SK-N-SH (cell line): Measurements from ENCODE around the gene LFNG. TPM values are rescaled to one million over a fixed set of nuclear protein-coding genes. Genes with fewer than 3 reads are reported as not detected.

Source experiments
- CTCF ChIA-PET: fragments of 300-600, 350-600 bp; formaldehyde crosslinking; extraction: SDS; loops from one replicate; lab custom pipeline; 2021; lab: Yijun Ruan, JAX
- POLR2A ChIA-PET: fragments of 350-600 bp; sonication (Branson Sonifier 250); formaldehyde crosslinking; extraction: SDS; loops from one replicate; lab custom pipeline; 2020; ENCODE audit warnings: antibody characterized with exemption, inconsistent platforms; lab: Yijun Ruan, JAX
- DNase-seq: peaks from one replicate; pipeline ENCODE4 v3.0.0; 2012
- H2AFZ ChIP-seq: fragments of 200-600 bp; sonication (generic); 2 replicates; pipeline ENCODE4 v1.8.1; 2016; ENCODE audit warnings: antibody characterized with exemption, mild to moderate bottlenecking, low read depth
- H3F3A ChIP-seq: fragments of 200-600 bp; sonication (generic); replicated peaks from 2 replicates; pipeline ENCODE3; 2016; ENCODE audit warnings: antibody characterized with exemption, mild to moderate bottlenecking; ENCODE audit not compliant: insufficient read depth
- H3K27ac ChIP-seq, 2 experiments: fragments of 200-500 bp in 1 of 2; fragments of 200-600 bp in 1 of 2; sonication (Bioruptor generic) in 1 of 2; sonication (generic), shearing (Covaris generic) in 1 of 2; 2 replicates each; pipeline versions ENCODE4 v1.5.1 to v1.6.1; 2014 to 2016; ENCODE audit warnings: low read depth in 2 of 2, inconsistent platforms in 1 of 2, low read length in 1 of 2, mild to moderate bottlenecking in 1 of 2, mixed read lengths in 1 of 2
- H3K27me3 ChIP-seq: fragments of 200-600 bp; sonication (generic), shearing (Covaris generic); 2 replicates; pipeline ENCODE4 v1.6.1; 2016; ENCODE audit warnings: mixed run types; ENCODE audit not compliant: insufficient read depth
- H3K36me3 ChIP-seq, 2 experiments: fragments of 200-500 bp in 1 of 2; fragments of 200-600 bp in 1 of 2; sonication (Bioruptor generic) in 1 of 2; sonication (generic) in 1 of 2; replicated peaks in 1 of 2; 2 replicates each; pipeline versions ENCODE3 to v1.5.1; 2014 to 2016; ENCODE audit warnings: low read length in 1 of 2, mild to moderate bottlenecking in 1 of 2; ENCODE audit not compliant: insufficient read depth in 2 of 2, control insufficient read depth in 1 of 2
- H3K4me1 ChIP-seq, 2 experiments: fragments of 200-500 bp in 1 of 2; fragments of 200-600 bp in 1 of 2; sonication (Bioruptor generic) in 1 of 2; sonication (generic), shearing (Covaris generic) in 1 of 2; 2 replicates each; pipeline versions ENCODE4 v1.5.1 to v1.6.1; 2014 to 2016; ENCODE audit warnings: low read depth in 1 of 2, low read length in 1 of 2, mixed run types in 1 of 2; ENCODE audit not compliant: insufficient read depth in 2 of 2, control insufficient read depth in 1 of 2
- H3K4me2 ChIP-seq: fragments of 200-600 bp; sonication (generic), shearing (Covaris generic); 2 replicates; pipeline ENCODE4 v1.6.1; 2017; ENCODE audit warnings: mixed run types
- H3K4me3 ChIP-seq, 2 experiments: fragments of 200-500 bp in 1 of 2; fragments of 200-600 bp in 1 of 2; sonication (Bioruptor generic) in 1 of 2; sonication (generic), shearing (Covaris generic) in 1 of 2; 2 replicates each; pipeline versions ENCODE4 v1.5.1 to v1.8.1; 2014 to 2016; ENCODE audit warnings: low read depth in 2 of 2, inconsistent platforms in 1 of 2, low read length in 1 of 2, mild to moderate bottlenecking in 1 of 2, mixed read lengths in 1 of 2, moderate library complexity in 1 of 2
- H3K79me2 ChIP-seq: fragments of 200-600 bp; sonication (generic); 2 replicates; pipeline ENCODE4 v1.8.1; 2017; ENCODE audit warnings: mild to moderate bottlenecking; ENCODE audit not compliant: insufficient read depth
- H3K9ac ChIP-seq: fragments of 200-600 bp; sonication (generic); 2 replicates; pipeline ENCODE4 v1.6.1; 2017; ENCODE audit warnings: mixed run types
- H3K9me2 ChIP-seq: fragments of 200-600 bp; sonication (generic); 2 replicates; pipeline ENCODE4 v1.6.1; 2017; ENCODE audit warnings: mixed run types
- H3K9me3 ChIP-seq: fragments of 200-600 bp; sonication (generic); 2 replicates; pipeline ENCODE4 v1.6.1; 2017; ENCODE audit warnings: mixed run types, mild to moderate bottlenecking, moderate library complexity
- H4K20me1 ChIP-seq: fragments of 200-600 bp; sonication (generic); 2 replicates; pipeline ENCODE4 v1.6.1; 2017; ENCODE audit warnings: mild to moderate bottlenecking, mixed run types; ENCODE audit not compliant: insufficient read depth
- CTCF ChIP-seq: fragments of 200-600 bp; sonication (generic); IDR thresholded peaks from 2 replicates; pipeline ENCODE4 v1.6.1; 2017; ENCODE audit warnings: antibody characterized with exemption, mild to moderate bottlenecking, moderate library complexity
- ELF1 ChIP-seq: IDR thresholded peaks from 2 replicates; pipeline ENCODE4 v1.4.0; 2012
- FOSL2 ChIP-seq: IDR thresholded peaks from 2 replicates; pipeline ENCODE4 v1.4.0; 2012; ENCODE audit warnings: low read depth, mild to moderate bottlenecking, moderate library complexity, borderline replicate concordance
- FOXJ3 ChIP-seq: sonication (generic); formaldehyde crosslinking; IDR thresholded peaks from 2 replicates; pipeline ENCODE4 v1.5.1; 2020; ENCODE audit warnings: mild to moderate bottlenecking, missing genetic modification reagents
- FOXM1 ChIP-seq: IDR thresholded peaks from 2 replicates; pipeline ENCODE4 v1.4.0; 2012; ENCODE audit warnings: low read depth, mild to moderate bottlenecking
- IRF3 ChIP-seq: fragments of 150-350 bp; IDR thresholded peaks from 2 replicates; pipeline ENCODE4 v1.6.1; 2016; ENCODE audit warnings: mild to moderate bottlenecking, low read depth, low read length
- JUND ChIP-seq: IDR thresholded peaks from 2 replicates; pipeline ENCODE4 v1.4.0; 2012
- MXI1 ChIP-seq: IDR thresholded peaks from 2 replicates; pipeline ENCODE4 v1.6.1; 2012; ENCODE audit warnings: mild to moderate bottlenecking, low read depth, low read length, improper control_type of control experiment
- NFIC ChIP-seq: IDR thresholded peaks from 2 replicates; pipeline ENCODE4 v1.4.0; 2012; ENCODE audit warnings: borderline replicate concordance
- NRF1 ChIP-seq: IDR thresholded peaks from 2 replicates; pipeline ENCODE4 v1.6.1; 2012; ENCODE audit warnings: low read depth, mild to moderate bottlenecking, low read length
- RAD21 ChIP-seq: IDR thresholded peaks from 2 replicates; pipeline ENCODE4 v1.6.1; 2012; ENCODE audit warnings: mild to moderate bottlenecking, low read length
- REST ChIP-seq: IDR thresholded peaks from 2 replicates; pipeline ENCODE4 v1.6.1; 2012; ENCODE audit warnings: mild to moderate bottlenecking, low read depth, low read length, moderate library complexity
- TEAD4 ChIP-seq: IDR thresholded peaks from 2 replicates; pipeline ENCODE4 v1.4.0; 2012; ENCODE audit warnings: mild to moderate bottlenecking, borderline replicate concordance; ENCODE audit not compliant: insufficient read depth
- USF1 ChIP-seq: IDR thresholded peaks from 2 replicates; pipeline ENCODE4 v1.4.0; 2012; ENCODE audit warnings: low read depth, borderline replicate concordance
- YY1 ChIP-seq: IDR thresholded peaks from 2 replicates; pipeline ENCODE4 v1.4.0; 2012; ENCODE audit warnings: low read depth, mild to moderate bottlenecking
- ZBTB33 ChIP-seq: IDR thresholded peaks from 2 replicates; pipeline ENCODE4 v1.4.0; 2012; ENCODE audit warnings: low read depth, borderline replicate concordance
- WGBS: methylation state at CpG from one replicate; pipeline ENCODE4 v1.1.6; 2017; ENCODE audit warnings: low lambda C conversion rate; 5-methylcytosine and 5-hydroxymethylcytosine counted together
- polyA plus RNA-seq, 3 experiments: library from polyadenylated mRNA; depleted of rRNA; stranded (reverse); fragments of >200 nt; gene quantifications; 2 replicates each; pipeline ENCODE4 v1.2.3, GENCODE V29; 2012

Gene LFNG
- polyA plus RNA-seq, 1 of the 3 experiments (the other 2 are of a cell fraction) = 9.4 TPM

GRCh38 chr7:2490181-2490651, 29.4 kb upstream of the LFNG start:
- H3F3A ChIP-seq = no peaks in the 10 kb centered on the region
- no peaks in the 10 kb centered on the region for H3K36me3 ChIP-seq
- H3K4me2 ChIP-seq = no peak overlapping the region
- no peaks in the 10 kb centered on the region for H3K9me2 ChIP-seq
- no peaks in the 10 kb centered on the region for H3K79me2 ChIP-seq
- no peaks in the 10 kb centered on the region for H4K20me1 ChIP-seq
- no peak for DNase-seq
- ChIA-PET POLR2A (no interaction called here), CTCF (interaction anchor here (0.6 to 1.2 kb wide), 5 partner anchors 21 to 856 kb away, joined by 3 to 6 read pairs (median 3); partner anchors contain the start of gene BRAT1)
- H3K27ac ChIP-seq = no peak overlapping the region
- no peak overlapping the region for H3K4me3 ChIP-seq
- H3K27me3 ChIP-seq = no peaks in the 10 kb centered on the region
- H3K9me3 ChIP-seq = no peaks in the 10 kb centered on the region
- no peak overlapping the region for H3K9ac ChIP-seq
- 86% methylated on average over 11 of the region's 13 CpGs for WGBS
- peaks cover 10 to 14% of the 10 kb centered on the region in 2 experiments; a peak in 2 of 4 replicates for H3K4me1 ChIP-seq
- no peak for TF ChIP-seq JUND
- TF ChIP-seq REST = no peak
- TF ChIP-seq ZBTB33 = no peak
- TF ChIP-seq FOXJ3 (CRISPR knock-in tag) = no peak
- TF ChIP-seq FOXM1 = no peak
- TF ChIP-seq ELF1 = no peak
- TF ChIP-seq YY1 = no peak
- TF ChIP-seq NRF1 = no peak
- no peak for TF ChIP-seq MXI1
- no peak for TF ChIP-seq FOSL2
- TF ChIP-seq CTCF = no peak
- TF ChIP-seq NFIC = no peak
- TF ChIP-seq TEAD4 = no peak
- TF ChIP-seq RAD21 = no peak
- no peak for TF ChIP-seq USF1
- TF ChIP-seq IRF3 = no peak
- H2AFZ ChIP-seq = no peak overlapping the region
